Measurements from ENCODE around the gene CCDC171. TPM values are rescaled to one million over a fixed set of nuclear protein-coding genes. Genes with fewer than 3 reads are reported as not detected.

The CCDC171 gene
- total and polyA plus RNA-seq, 2 experiments from 2014 or later: 4.4 to 5.1 TPM

GRCh38 chr9:15769547-15769946 is 216.7 kb downstream of the CCDC171 start (continued):
- no peak for TF ChIP-seq REST (IDR thresholded peaks at IDR 0.05; ENCODE audit: unreplicated experiment)

DNA sequence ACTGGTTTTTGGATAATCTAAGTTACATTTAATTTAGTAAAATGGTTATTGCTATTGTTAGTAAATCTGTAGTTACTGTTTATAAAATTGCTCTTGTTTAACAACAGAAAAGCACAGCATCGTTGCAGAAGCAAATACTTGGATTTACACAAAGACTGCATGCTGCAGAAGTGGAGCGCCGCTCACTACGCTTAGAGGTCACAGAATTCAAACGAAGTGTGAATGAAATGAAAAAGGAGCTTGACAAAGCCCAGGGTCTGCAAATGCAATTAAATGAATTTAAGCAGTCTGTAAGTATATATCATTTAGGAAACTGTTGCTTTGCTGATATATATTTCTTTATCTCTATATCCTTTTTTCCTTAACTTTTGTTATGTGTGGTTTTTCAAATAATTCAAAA is 226.0 kb downstream of the CCDC171 start:
- H3F3A ChIP-seq (replicated peaks; ENCODE audit: low read depth): no peaks in the 10 kb centered on the region
- no peaks in the 10 kb centered on the region for H3K9me2 ChIP-seq (ENCODE audit: insufficient read depth)
- no peaks in the 10 kb centered on the region for H4K20me1 ChIP-seq (replicated peaks; ENCODE audit: insufficient read depth)
- Mint-ChIP-seq H3K4me3 (no peak overlapping the region), H3K4me1 (no peaks in the 10 kb centered on the region), H3K27ac (no peak overlapping the region), H3K36me3 (ENCODE audit: low read depth) (no peaks in the 10 kb centered on the region), H3K27me3 (ENCODE audit: insufficient read depth, low read depth, poor library complexity) (no peaks in the 10 kb centered on the region), H3K9me3 (no peaks in the 10 kb centered on the region)
- no peak overlapping the region for H2AFZ ChIP-seq
- no peak for ATAC-seq
- no peak overlapping the region for H3K4me3 ChIP-seq
- no peak overlapping the region for H3K27ac ChIP-seq (ENCODE audit: low read depth)
- no peaks in the 10 kb centered on the region for H3K36me3 ChIP-seq (ENCODE audit: insufficient read depth)
- no peak overlapping the region for H3K4me2 ChIP-seq
- no peaks in the 10 kb centered on the region for H3K4me1 ChIP-seq (ENCODE audit: insufficient read depth)
- no peaks in the 10 kb centered on the region for H3K27me3 ChIP-seq (ENCODE audit: insufficient read depth)
- no peak for DNase-seq (ENCODE audit: low spot score)
- no peaks in the 10 kb centered on the region for H3K79me2 ChIP-seq (replicated peaks; ENCODE audit: insufficient read depth)
- TF ChIP-seq CTCF (conservative IDR thresholded peaks at IDR 0.05; ENCODE audit: low read depth in 2 of 2): no peak
- no peak for TF ChIP-seq ZNF462 (CRISPR knock-in tag; IDR thresholded peaks at IDR 0.05)
- no peak for TF ChIP-seq STAT1 (IDR thresholded peaks at IDR 0.05; ENCODE audit: unreplicated experiment)
- no peak for TF ChIP-seq ETS1 (IDR thresholded peaks at IDR 0.05)
- TF ChIP-seq ZNF114 (CRISPR knock-in tag; IDR thresholded peaks at IDR 0.05): no peak
- no peak for TF ChIP-seq EZH2 (IDR thresholded peaks at IDR 0.05; ENCODE audit: low read depth, unreplicated experiment)
- TF ChIP-seq NANOG (IDR thresholded peaks at IDR 0.05; ENCODE audit: borderline replicate concordance): no peak
- no peak for TF ChIP-seq ZNF331 (CRISPR knock-in tag; IDR thresholded peaks at IDR 0.05; ENCODE audit: low read depth)
- no peak for TF ChIP-seq EZH2phosphoT487 (IDR thresholded peaks at IDR 0.05; ENCODE audit: unreplicated experiment)

Measured in GM23338 (cell line).